Psoas muscle (tissue), 8 donors: ENCODE measurements around the gene GJA10. TPM values are rescaled to one million over a fixed set of nuclear protein-coding genes. Genes with fewer than 3 reads are reported as not detected.

Experiments
- ATAC-seq, 4 donors: fragments of 200-7000 bp; cut with Tn5 transposase; one replicate each; pipeline ENCODE4 v1.9.1; 2020; ENCODE audit warnings: moderate library complexity in 3 of 4, mild to moderate bottlenecking in 2 of 4
- DNase-seq, 2 donors: peaks; one replicate each; pipeline ENCODE4 v3.0.0-alpha.2; 2020
- H3K27ac ChIP-seq: fragments of 200-600 bp; one replicate; pipeline ENCODE4 v1.8.0; 2022
- H3K27me3 ChIP-seq, 3 donors: fragments of 200-600 bp in 1 of 3; one replicate each; pipeline versions ENCODE4 v1.6.1 to v1.8.0; 2013 to 2022; ENCODE audit warnings: low read length in 2 of 3, mild to moderate bottlenecking in 2 of 3, moderate library complexity in 1 of 3; ENCODE audit not compliant: insufficient read depth in 3 of 3
- H3K36me3 ChIP-seq, 2 donors: fragments of 200-600 bp in 1 of 2; one replicate each; pipeline versions ENCODE4 v1.6.1 to v1.8.0; 2013 to 2022; ENCODE audit warnings: low read depth in 1 of 2, mild to moderate bottlenecking in 1 of 2, moderate library complexity in 1 of 2; ENCODE audit not compliant: insufficient read depth in 1 of 2
- H3K4me1 ChIP-seq: fragments of 200-600 bp; one replicate; pipeline ENCODE4 v1.8.0; 2022
- H3K4me3 ChIP-seq: fragments of 200-600 bp; one replicate; pipeline ENCODE4 v1.8.0; 2022; ENCODE audit warnings: mild to moderate bottlenecking
- H3K9me3 ChIP-seq: fragments of 200-600 bp; one replicate; pipeline ENCODE4 v1.8.0; 2022
- CTCF ChIP-seq: fragments of 200-600 bp; IDR thresholded peaks from one replicate; pipeline ENCODE4 v1.8.0; 2022; ENCODE audit warnings: antibody characterized with exemption
- WGBS, 3 donors: extraction: QIAGEN DNeasy Blood & Tissue Kit; methylation state at CpG; one replicate each; pipeline versions ENCODE4 v1.1.6 to v1.1.7; 2013; 5-methylcytosine and 5-hydroxymethylcytosine counted together
- intact Hi-C, 2 donors: fragments of 100-400 bp; cut with DNase I; formaldehyde crosslinking; loops; one replicate each; pipeline versions ENCODE4 v1.11.0 to v1.14.2; 2022
- polyA plus RNA-seq, 3 donors: library from polyadenylated mRNA; stranded (reverse); fragments of 200-250 nt; gene quantifications; one replicate each; pipeline ENCODE4 v1.2.3, GENCODE V29; 2013
- total RNA-seq, 4 donors: library from RNA; stranded (reverse); fragmentation: NEBNext Ultra II Directional in 2 of 4; extraction: Animal tissue kit (Norgen Biotek cat#: 25700) in 2 of 4; gene quantifications; one replicate each; pipeline versions ENCODE4 v1.2.1 to v1.2.4, GENCODE V29; 2021 to 2023
- donor health status: healthy with polysubstance abuse.
- donor health status: DM: no; HTN: no; CAD: no; lungs with moderate emphysema.
- donor health status: Bipolar disorder and iron deficiency.
- donor health status: healthy.
- donor health status: DM: yes; HTN: yes; CAD: no.
- donor health status: DM: no; HTN: no; CAD: no.
- donor health status: DM: no; HTN: no; CAD: no.
- donor health status: DM: yes; HTN: yes; CAD: no.

Gene GJA10
- total and polyA plus RNA-seq, 7 donors, result not detected

GRCh38 chr6:89932245-89932802, 38.1 kb downstream of the GJA10 start:
- TF ChIP-seq CTCF, result no peak
- Histone ChIP-seq H3K27ac (no peak overlapping the region), H3K4me1 (no peaks in the 10 kb centered on the region), H3K27me3 (no peaks in the 10 kb centered on the region), H3K9me3 (no peaks in the 10 kb centered on the region), H3K4me3 (no peak overlapping the region), H3K36me3 (peaks cover 0 to 59% of the 10 kb centered on the region in 2 donors)
- ATAC-seq, result no peak
- no peak for DNase-seq
- intact Hi-C loops, result no loop called here
- WGBS, 3 donors, result 88 to 95% (median 91%) methylated on average over 22 of the region's 22 CpGs

GRCh38 chr6:89934685-89935366, 40.6 kb downstream of the GJA10 start:
- no peak for DNase-seq
- WGBS, 3 donors, result 90 to 94% (median 93%) methylated on average over 19 of the region's 19 CpGs
- H3K27me3 ChIP-seq, result no peaks in the 10 kb centered on the region
- no peaks in the 10 kb centered on the region for H3K4me1 ChIP-seq
- no peak for ATAC-seq
- no peaks in the 10 kb centered on the region for H3K9me3 ChIP-seq
- H3K27ac ChIP-seq, result no peak overlapping the region
- no peak for TF ChIP-seq CTCF
- H3K4me3 ChIP-seq, result no peak overlapping the region
- intact Hi-C loops, result no loop called here
- H3K36me3 ChIP-seq, result peaks cover 0 to 67% of the 10 kb centered on the region in 2 donors

- Histone ChIP-seq H3K36me3 (peaks cover 0 to 61% of the 10 kb centered on the region in 2 donors), H3K27me3 (no peaks in the 10 kb centered on the region), H3K4me3 (no peak overlapping the region), H3K27ac (no peak overlapping the region), H3K4me1 (peaks cover 9% of the 10 kb centered on the region), H3K9me3 (no peaks in the 10 kb centered on the region)
- DNase-seq, result no peak
- TF ChIP-seq CTCF, result no peak
- intact Hi-C loops, result no loop called here
- no peak for ATAC-seq
- 96 to 100% (median 97%) methylated on average over 1 of the region's 1 CpG for WGBS, 3 donors
These were observed 41.9 kb downstream of the GJA10 start for GRCh38 chr6:89936177-89936576.

- Histone ChIP-seq H3K9me3 (no peaks in the 10 kb centered on the region), H3K4me1 (peaks cover 14% of the 10 kb centered on the region), H3K27me3 (no peaks in the 10 kb centered on the region), H3K4me3 (no peak overlapping the region), H3K36me3 (peaks cover 0 to 43% of the 10 kb centered on the region in 2 donors), H3K27ac (no peak overlapping the region)
- no peak for DNase-seq
- ATAC-seq, result no peak
- TF ChIP-seq CTCF, result no peak
- intact Hi-C loops, result no loop called here
- 90 to 96% (median 94%) methylated on average over 12 of the region's 12 CpGs for WGBS, 3 donors
These were observed 43.7 kb downstream of the GJA10 start for GRCh38 chr6:89938014-89938413.

- Histone ChIP-seq H3K27ac (no peak overlapping the region), H3K36me3 (peaks cover 0 to 38% of the 10 kb centered on the region in 2 donors), H3K4me1 (peaks cover 14% of the 10 kb centered on the region), H3K9me3 (no peaks in the 10 kb centered on the region), H3K27me3 (no peaks in the 10 kb centered on the region), H3K4me3 (no peak overlapping the region)
- ATAC-seq (no peak), DNase-seq (no peak)
- intact Hi-C loops, result no loop called here
- 83 to 91% (median 88%) methylated on average over 2 of the region's 2 CpGs for WGBS, 3 donors
- no peak for TF ChIP-seq CTCF
These were observed 44.9 kb downstream of the GJA10 start for GRCh38 chr6:89939144-89939543.
